AG08396 (cell line): ENCODE data around the gene SCEL.
"Not testable (repeated sequence)": the region's sequence is repeated elsewhere in the genome, so short reads cannot be mapped to it uniquely, and the experiment has no call there.

Experiments
- DNase-seq: peaks from one replicate; pipeline ENCODE4 v3.0.0; 2012; ENCODE audit warnings: low spot score, mixed read lengths

The SCEL gene

GRCh38 chr13:77558016-77558415, 22.5 kb downstream of the SCEL start:
- DNase-seq, result no peak

GRCh38 chr13:77563111-77563510, 27.6 kb downstream of the SCEL start:
- DNase-seq, result no peak

GRCh38 chr13:77565635-77566034, 30.1 kb downstream of the SCEL start:
- DNase-seq, result peak; percentile 12

GRCh38 chr13:77571956-77572355, 36.5 kb downstream of the SCEL start:
- no peak for DNase-seq

GRCh38 chr13:77574096-77574495, 38.6 kb downstream of the SCEL start:
- no peak for DNase-seq

GRCh38 chr13:77579959-77580358, 44.5 kb downstream of the SCEL start:
- DNase-seq, result no peak

- DNase-seq, result no peak
Observed at GRCh38 chr13:77580748-77581147, 45.2 kb downstream of the SCEL start.

- no peak for DNase-seq
Observed at GRCh38 chr13:77583581-77583980, 48.1 kb downstream of the SCEL start.

- DNase-seq, result no peak
Observed at GRCh38 chr13:77584106-77584505, 48.6 kb downstream of the SCEL start.

GRCh38 chr13:77595166-77595810, 59.8 kb downstream of the SCEL start:
- DNase-seq, result no peak

GRCh38 chr13:77596777-77597176, 61.3 kb downstream of the SCEL start:
- DNase-seq, result no peak

- DNase-seq, result no peak
Observed at GRCh38 chr13:77599351-77599750, 63.8 kb downstream of the SCEL start.

GRCh38 chr13:77600701-77601100, 65.2 kb downstream of the SCEL start:
- DNase-seq, result no peak

- DNase-seq, result no peak
Observed at GRCh38 chr13:77611068-77611467, 75.6 kb downstream of the SCEL start.

GRCh38 chr13:77616027-77616426, 80.5 kb downstream of the SCEL start:
- DNase-seq, result no peak

- no peak for DNase-seq
Observed at GRCh38 chr13:77619655-77620054, 84.1 kb downstream of the SCEL start.

- DNase-seq, result no peak
Observed at GRCh38 chr13:77620138-77620537, 84.6 kb downstream of the SCEL start.

GRCh38 chr13:77623806-77624205, 88.3 kb downstream of the SCEL start:
- DNase-seq, result no peak

GRCh38 chr13:77628170-77628569, 92.7 kb downstream of the SCEL start:
- DNase-seq, result no peak

- no peak for DNase-seq
Observed at GRCh38 chr13:77637588-77637987, 102.1 kb downstream of the SCEL start.

- DNase-seq, result no peak
Observed at GRCh38 chr13:77650409-77650808, 114.9 kb downstream of the SCEL start.

- DNase-seq, result no peak
Observed at GRCh38 chr13:77653301-77653700, 117.8 kb downstream of the SCEL start.

GRCh38 chr13:77660016-77660415, 124.5 kb downstream of the SCEL start:
- not testable (repeated sequence) for DNase-seq

- no peak for DNase-seq
Observed at GRCh38 chr13:77660841-77661250, 125.3 kb downstream of the SCEL start.

GRCh38 chr13:77662301-77662700, 126.8 kb downstream of the SCEL start:
- DNase-seq, result not testable (repeated sequence)
